ENCODE results near the gene TMEM163. TPM values are rescaled to one million over a fixed set of nuclear protein-coding genes. Genes with fewer than 3 reads are reported as not detected.
"Not testable (repeated sequence)": the region's sequence is repeated elsewhere in the genome, so short reads cannot be mapped to it uniquely, and the experiment has no call there.

TMEM163 gene
- total and polyA plus RNA-seq, 8 donors, result 3.9 to 48.4 (median 14.0) TPM

- Histone ChIP-seq H3K4me1 (peaks cover 0 to 2% of the 10 kb centered on the region in 2 donors), H3K27me3 (peaks cover 11 to 38% of the 10 kb centered on the region in 2 donors), H3K36me3 (no peaks in the 10 kb centered on the region), H3K27ac (no peak overlapping the region), H3K4me3 (no peak overlapping the region), H3K9me3 (no peaks in the 10 kb centered on the region)
- DNase-seq (no peak), ATAC-seq (no peak)
- TF ChIP-seq, protein P1, sequence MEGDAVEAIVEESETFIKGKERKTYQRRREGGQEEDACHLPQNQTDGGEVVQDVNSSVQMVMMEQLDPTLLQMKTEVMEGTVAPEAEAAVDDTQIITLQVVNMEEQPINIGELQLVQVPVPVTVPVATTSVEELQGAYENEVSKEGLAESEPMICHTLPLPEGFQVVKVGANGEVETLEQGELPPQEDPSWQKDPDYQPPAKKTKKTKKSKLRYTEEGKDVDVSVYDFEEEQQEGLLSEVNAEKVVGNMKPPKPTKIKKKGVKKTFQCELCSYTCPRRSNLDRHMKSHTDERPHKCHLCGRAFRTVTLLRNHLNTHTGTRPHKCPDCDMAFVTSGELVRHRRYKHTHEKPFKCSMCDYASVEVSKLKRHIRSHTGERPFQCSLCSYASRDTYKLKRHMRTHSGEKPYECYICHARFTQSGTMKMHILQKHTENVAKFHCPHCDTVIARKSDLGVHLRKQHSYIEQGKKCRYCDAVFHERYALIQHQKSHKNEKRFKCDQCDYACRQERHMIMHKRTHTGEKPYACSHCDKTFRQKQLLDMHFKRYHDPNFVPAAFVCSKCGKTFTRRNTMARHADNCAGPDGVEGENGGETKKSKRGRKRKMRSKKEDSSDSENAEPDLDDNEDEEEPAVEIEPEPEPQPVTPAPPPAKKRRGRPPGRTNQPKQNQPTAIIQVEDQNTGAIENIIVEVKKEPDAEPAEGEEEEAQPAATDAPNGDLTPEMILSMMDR (IDR thresholded peaks at IDR 0.05), result no peak
- intact Hi-C loops (cut with DNase I), result no loop called here
Observed at GRCh38 chr2:134724341-134724740, 5.5 kb upstream of the TMEM163 start.

- H3K4me3 ChIP-seq; H3K27ac ChIP-seq; DNase-seq; intact Hi-C loops (cut with DNase I); H3K4me1 ChIP-seq; H3K36me3 ChIP-seq; H3K9me3 ChIP-seq; ATAC-seq: not testable (repeated sequence)
- peaks cover 15 to 44% of the 10 kb centered on the region in 2 donors for H3K27me3 ChIP-seq
Observed at GRCh38 chr2:134723742-134724141, 4.9 kb upstream of the TMEM163 start.

DNA sequence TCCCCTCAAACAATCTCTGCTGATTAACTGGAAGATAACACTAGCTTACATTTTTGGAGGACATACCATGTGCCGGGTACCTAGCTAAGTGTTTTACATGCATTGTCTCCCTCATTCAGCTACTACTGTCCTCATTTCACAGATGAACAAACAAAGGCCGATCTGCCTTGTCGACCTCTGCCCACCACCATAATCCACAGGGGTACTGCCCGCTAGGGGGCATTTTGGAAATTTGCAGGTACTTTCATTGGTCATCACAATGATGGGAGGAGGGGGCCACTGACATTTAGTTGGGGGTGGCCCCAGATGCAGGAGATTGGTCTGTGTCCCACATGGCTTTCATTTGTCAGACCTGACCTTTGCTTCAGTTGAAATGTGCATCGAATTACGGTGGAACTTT is 3.9 kb upstream of the TMEM163 start:
- Histone ChIP-seq H3K9me3 (no peaks in the 10 kb centered on the region), H3K36me3 (no peaks in the 10 kb centered on the region), H3K27ac (no peak overlapping the region), H3K4me1 (peaks cover 0 to 18% of the 10 kb centered on the region in 2 donors), H3K27me3 (peaks cover 24 to 54% of the 10 kb centered on the region in 2 donors), H3K4me3 (no peak overlapping the region)
- ATAC-seq, result no peak
- TF ChIP-seq, protein P1 (IDR thresholded peaks at IDR 0.05), result no peak
- intact Hi-C loops (cut with DNase I), result no loop called here
- DNase-seq, result no peak

- Histone ChIP-seq H3K4me3 (no peak overlapping the region), H3K36me3 (no peaks in the 10 kb centered on the region), H3K27ac (no peak overlapping the region), H3K27me3 (peaks cover 26 to 65% of the 10 kb centered on the region in 2 donors), H3K4me1 (peaks cover 0 to 20% of the 10 kb centered on the region in 2 donors), H3K9me3 (no peaks in the 10 kb centered on the region)
- TF ChIP-seq, protein P1 (IDR thresholded peaks at IDR 0.05), result no peak
- DNase-seq (no peak), ATAC-seq (no peak)
- intact Hi-C loops (cut with DNase I), result no loop called here
Observed at GRCh38 chr2:134721596-134721995, 2.8 kb upstream of the TMEM163 start.

DNA sequence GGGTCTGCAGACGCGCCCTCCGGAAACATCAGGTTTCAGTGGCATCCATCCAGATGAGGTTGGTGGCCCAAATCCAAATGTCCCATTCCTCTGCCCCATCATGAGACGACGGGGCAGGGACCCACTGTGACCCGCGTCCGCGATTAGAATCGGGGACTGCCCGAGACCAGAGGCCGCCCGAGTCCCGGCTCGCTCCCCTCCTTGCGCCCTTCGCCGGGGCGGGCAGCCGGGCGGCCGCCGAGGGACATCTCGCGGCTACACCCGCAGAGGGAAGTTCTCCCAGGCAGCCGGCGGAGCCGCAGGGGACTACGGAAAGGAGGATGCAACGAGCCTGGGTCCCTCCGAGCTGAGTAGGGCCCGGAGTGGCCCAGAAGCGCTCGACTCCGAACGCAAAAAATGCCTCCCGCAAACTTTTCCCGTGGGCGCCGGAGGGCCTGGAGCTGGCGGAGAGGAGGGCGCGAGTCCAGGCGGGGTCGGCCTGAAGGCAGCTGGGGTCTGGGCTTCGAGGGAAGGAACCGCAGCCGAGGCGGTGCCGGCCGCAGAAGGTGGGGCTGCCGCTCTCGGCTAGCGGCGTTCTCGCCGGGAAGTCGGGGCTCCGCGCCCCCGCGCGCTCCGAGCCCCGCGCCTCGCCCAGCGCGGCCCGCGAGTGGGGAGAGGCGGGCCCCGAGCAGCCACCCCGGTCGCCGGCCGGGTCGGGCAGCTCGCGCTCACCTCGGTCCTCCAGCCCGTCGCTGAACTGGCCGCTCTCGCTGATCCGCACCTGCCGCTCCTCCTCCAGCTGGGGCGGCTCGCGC is 580 bp downstream of the TMEM163 start:
- DNase-seq (peak; percentile 6 to 88 (median 34)), ATAC-seq (peak; percentile 54)
- H3K4me1 ChIP-seq, result peaks cover 0 to 20% of the 10 kb centered on the region in 2 donors
- H3K36me3 ChIP-seq, result no peaks in the 10 kb centered on the region
- peak overlapping the region in 1 of 2 donors; percentile 28 for H3K27ac ChIP-seq
- intact Hi-C loops (cut with DNase I), result no loop called here
- TF ChIP-seq, protein P1 (IDR thresholded peaks at IDR 0.05), result no peak
- peaks cover 32 to 85% of the 10 kb centered on the region in 2 donors for H3K27me3 ChIP-seq
- peak overlapping the region; percentile 38 to 52 for H3K4me3 ChIP-seq
- H3K9me3 ChIP-seq, result no peaks in the 10 kb centered on the region

Measured in left lung (tissue), 10 donors.